ENCODE results near the gene NAXD.

GRCh38 chr13:110629735-110630134 lies 14.4 kb downstream of the NAXD start:
- TF ChIP-seq USF2 (IDR thresholded peaks at IDR 0.05; ENCODE audit: borderline replicate concordance, low read depth, low read length) (no peak), RAD21 (IDR thresholded peaks at IDR 0.05; ENCODE audit: insufficient read depth, low read depth, low read length) (no peak), CHD2 (IDR thresholded peaks at IDR 0.05; ENCODE audit: borderline replicate concordance, low read depth, low read length) (no peak), BCL3 (IDR thresholded peaks at IDR 0.05; ENCODE audit: borderline replicate concordance, insufficient read depth, low read depth, low read length, poor library complexity, severe bottlenecking) (no peak)
